AG08396 (cell line): Measurements from ENCODE around the gene EIF2B4.
"Not testable (repeated sequence)": the region's sequence is repeated elsewhere in the genome, so short reads cannot be mapped to it uniquely, and the experiment has no call there.

ENCODE experiments used
- DNase-seq: peaks from one replicate; pipeline ENCODE4 v3.0.0; 2012; ENCODE audit warnings: low spot score, mixed read lengths

The EIF2B4 gene

DNA sequence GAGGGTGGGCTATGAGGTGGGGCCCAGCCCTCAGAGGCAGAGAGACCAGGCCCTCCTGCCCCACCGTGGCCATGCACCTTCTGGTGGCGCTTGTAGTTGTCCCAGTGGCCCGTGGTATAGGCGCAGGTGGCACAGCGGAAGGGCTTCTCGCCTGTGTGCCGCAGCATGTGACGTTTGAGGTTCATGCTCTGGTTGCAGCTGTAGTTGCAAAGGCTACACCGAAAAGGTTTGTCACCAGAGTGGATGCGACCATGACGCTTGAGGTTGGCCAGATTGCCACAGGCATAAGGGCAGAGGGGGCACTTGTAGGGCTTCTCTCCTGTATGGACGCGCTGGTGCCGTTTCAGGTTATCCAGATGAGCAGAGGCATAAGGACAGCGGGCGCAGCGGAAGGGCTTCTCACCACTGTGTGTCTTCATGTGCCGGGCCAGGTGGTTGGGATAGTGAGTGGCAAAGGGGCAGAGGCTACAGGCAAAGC lies 7.5 kb upstream of the EIF2B4 start:
- DNase-seq: no peak

DNA sequence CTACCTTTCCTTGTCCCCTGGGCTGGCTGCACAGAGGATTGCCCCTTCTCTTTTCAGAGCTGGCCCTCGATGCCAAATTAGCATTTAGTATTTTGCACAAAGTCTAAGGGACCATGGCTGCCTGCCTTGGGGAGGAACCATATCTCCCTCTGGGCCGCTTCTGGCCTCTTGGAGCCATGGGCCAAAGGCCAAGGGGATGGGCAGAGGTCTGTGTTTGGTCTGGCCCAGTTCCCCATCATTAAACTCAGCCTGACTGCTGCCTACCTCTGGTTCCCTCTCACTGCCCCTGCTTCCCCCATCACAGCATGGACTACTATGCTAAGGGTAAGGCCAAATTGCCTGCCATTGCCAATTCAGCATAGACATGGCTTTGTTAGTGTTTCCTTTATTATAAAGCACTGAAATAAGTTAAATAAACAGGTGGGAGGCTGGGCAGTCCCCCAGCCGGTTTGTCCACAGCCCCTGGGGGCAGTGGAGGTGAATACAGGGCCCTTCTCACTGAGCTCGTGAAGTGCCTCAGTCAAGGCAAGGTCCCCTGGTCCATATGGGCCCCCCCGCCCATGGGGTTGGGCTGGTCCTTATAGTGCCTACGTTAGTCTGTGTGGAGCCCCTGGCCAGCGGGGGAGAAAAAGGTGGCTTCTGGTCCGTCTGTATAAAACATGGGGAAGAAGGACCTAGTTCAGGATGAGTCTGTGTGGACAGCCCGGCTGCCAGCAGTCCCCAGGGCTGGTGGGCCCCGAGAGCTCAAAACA lies 6.9 kb upstream of the EIF2B4 start:
- no peak for DNase-seq

DNA sequence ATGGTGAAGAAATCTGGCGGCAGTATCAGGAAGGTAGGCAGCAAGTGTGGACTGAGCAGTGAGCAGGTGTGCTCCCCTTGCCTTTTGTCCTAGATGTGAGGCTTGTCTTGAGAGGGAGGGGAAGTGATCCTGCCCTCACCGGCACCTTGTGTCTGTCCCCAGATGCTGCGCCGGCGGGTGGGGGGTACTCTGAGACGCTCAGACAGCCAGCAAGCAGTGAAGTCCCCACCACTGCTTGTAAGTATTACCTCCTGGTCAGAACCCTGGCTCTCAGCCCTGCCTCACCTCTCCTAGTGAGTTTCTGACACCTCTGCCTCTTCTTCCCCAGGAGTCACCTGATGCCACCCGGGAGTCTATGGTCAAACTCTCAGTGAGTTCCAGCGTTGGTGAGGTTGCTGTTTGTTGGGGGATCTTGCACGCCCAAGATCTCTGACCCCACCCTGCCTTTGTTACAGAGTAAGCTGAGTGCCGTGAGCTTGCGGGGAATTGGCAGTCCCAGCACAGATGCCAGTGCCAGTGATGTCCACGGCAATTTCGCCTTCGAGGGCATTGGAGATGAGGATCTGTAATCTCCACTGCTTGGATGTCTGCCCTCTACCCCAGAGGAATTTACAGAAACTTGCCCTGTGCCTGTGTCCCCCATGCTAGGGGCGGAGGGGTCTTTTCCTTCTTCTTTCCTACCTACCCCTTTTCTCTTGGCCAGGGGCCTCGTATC lies 6.2 kb upstream of the EIF2B4 start:
- DNase-seq: no peak

DNA sequence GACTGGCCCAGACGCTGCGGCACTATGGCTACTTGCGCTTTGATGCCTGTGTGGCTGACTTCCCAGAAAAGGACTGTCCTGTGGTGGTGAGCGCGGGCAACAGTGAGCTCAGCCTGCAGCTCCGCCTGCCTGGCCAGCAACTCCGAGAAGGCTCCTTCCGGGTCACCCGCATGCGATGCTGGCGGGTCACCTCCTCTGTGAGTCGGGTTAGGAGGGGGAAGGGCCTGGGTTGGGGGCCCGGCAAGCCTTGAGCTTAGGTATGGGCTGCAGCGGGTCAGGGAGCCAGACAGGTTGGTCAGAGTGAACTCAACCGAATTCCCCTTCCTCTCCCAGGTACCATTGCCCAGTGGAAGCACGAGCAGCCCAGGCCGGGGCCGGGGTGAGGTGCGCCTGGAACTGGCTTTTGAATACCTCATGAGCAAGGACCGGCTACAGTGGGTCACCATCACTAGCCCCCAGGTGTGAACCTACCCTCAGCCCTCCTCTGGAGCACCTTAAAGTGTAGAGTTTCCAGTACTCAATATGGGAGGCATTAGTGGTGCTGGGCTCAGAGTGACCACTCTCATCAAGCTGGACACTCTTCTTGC lies 5.5 kb upstream of the EIF2B4 start:
- no peak for DNase-seq

DNA sequence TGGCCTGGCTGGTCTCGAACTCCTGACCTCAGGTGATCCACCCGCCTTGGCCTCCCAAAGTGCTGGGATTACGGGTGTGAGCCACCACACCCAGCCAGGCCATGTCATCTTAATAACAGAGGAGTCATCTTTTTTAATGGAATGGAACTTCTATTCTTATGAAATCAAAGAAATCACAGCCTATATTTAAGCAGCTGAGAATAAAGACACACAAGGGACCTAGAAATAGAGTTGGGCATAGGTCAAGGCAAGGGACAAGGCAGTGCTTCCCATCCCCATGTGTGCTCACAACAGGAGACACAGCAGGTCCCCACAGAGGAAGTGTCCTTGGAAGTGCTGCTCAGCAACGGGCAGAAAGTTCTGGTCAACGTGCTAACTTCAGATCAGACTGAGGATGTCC lies 3.4 kb upstream of the EIF2B4 start:
- DNase-seq: no peak

DNA sequence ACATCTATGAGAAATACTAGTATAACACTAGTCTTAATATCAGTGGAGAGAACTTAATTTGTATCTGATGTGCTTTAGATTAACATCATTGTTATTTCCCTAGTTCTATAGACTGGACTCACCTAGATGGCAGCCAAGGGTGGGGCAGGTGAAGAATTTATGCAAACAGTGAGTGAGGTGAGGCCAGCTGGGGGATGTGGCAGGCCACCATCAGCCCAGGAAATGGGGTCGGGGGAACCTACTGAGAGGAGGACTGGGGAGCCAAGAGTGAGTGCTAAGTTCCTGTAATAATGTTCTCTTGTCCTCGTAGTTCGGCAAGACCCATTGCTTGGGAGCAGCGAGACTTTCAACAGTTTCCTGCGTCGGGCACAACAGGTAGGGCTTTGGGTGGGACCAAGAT lies 2.8 kb upstream of the EIF2B4 start:
- DNase-seq: no peak

DNA sequence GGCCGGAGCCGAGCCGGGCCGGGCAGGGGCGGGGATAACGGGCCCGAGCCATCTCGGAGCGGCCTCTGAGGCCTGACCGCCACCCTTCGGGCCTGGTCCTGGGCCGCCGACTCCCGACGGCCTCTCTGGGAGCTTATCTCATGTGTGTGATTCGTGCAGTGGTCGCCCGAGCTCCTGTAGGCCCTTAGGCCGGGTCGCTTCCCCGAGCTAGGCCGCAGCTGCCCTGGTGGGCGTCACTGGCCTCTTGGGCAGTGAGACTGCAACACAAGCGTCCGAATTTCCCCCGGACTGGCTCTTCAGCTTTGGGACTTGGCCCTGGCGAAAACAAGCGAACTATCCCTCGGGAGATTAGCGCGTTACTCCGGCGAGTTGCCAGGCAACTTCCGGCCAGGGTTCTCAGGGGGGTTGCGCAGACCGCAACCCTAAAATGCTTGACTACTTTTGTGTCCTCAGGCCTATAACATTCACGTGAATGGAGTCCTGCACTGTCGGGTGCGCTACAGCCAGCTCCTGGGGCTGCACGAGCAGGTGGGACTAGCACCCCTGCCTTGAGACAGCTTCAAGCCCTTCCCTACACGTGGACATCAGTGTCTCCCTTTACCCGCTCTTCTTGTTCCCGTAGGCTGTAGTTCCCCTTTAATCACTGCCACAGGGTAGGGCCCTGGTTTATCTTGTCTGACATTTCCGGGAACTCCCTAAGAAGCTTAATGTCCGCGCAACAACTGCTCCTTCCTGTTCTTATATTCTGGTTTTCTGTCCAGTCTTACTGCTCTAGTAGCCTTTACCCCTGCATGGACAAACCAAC lies 880 bp upstream of the EIF2B4 start:
- peak; percentile 28 for DNase-seq

DNA sequence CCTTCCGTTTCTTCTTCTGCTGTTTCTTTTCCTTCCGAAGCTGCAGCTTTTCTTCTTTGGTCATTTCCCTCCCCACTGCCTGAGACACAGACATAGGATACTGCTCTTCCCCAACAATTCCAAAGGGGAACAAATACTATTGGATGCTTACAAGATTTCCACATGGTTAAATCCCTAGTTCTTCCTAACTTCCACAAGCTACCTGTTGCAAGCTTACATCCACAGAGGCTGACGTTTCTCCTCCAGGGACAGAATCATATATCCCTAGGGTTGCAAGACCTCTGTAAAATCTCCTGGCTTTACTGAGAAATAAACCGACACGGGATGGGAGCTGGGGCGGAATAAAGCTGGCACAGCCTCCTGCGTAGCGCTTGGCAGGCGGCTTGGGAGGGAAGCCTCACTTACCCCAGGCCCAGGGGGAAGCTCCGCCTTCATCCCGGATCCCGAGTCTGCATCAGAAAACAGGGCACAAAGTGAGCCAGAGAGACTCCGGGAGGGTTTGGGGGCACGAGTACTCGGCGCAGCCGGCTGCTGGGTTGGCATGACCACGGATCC lies 590 bp downstream of the EIF2B4 start:
- peak; percentile 84 for DNase-seq

DNA sequence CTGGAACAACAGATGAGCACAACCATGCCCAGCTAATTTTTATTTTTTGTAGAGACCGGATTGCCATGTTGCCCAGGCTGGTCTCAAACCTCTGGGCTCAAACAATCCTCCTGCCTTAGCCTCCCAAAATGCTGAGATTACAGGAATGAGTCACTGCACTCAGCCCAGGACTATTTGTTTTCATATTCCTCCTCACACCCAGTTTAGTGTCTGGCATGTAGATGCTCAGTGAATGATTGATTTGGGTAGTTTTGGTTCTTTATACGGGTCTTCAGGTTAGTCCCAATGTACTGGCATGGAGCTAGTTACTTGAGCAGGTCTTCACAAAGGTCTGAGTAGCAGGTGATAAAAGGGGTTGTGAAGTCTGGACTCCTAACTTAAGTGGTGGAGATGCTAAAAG lies 6.2 kb downstream of the EIF2B4 start:
- DNase-seq: no peak

DNA sequence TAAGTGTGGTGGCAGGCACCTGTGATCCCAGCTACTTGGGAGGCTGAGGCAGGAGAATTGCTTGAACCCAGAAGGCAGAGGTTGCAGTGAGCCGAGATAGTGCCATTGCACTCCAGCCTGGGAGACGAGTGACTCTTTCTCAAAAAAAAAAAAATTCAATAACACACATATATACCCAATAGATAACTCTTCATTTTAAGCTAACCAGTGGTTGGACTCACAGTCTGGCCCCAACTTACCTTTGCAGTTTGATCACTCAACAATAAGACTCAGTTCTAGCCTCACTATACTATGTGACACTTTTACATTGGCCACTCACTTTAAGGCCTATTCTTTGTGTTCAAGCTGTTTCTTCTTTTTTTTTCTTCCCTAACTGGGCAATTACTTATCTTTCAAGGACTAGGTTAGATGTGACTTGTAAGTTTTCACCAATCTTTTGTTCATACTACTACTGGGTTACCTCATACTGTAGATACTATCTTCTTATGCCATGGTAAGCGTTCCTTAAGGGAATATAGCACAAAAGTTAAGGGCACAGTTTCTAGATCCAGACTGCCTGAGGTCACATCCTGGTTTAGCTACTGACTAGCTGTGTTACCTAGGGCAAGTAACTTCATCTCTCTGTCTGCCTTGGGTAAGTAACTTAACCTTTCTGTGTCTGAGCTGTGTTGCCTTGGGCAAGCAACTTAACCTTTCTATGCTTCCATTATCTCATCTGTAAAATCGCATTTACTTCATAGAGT lies 7.3 kb downstream of the EIF2B4 start:
- no peak for DNase-seq

DNA sequence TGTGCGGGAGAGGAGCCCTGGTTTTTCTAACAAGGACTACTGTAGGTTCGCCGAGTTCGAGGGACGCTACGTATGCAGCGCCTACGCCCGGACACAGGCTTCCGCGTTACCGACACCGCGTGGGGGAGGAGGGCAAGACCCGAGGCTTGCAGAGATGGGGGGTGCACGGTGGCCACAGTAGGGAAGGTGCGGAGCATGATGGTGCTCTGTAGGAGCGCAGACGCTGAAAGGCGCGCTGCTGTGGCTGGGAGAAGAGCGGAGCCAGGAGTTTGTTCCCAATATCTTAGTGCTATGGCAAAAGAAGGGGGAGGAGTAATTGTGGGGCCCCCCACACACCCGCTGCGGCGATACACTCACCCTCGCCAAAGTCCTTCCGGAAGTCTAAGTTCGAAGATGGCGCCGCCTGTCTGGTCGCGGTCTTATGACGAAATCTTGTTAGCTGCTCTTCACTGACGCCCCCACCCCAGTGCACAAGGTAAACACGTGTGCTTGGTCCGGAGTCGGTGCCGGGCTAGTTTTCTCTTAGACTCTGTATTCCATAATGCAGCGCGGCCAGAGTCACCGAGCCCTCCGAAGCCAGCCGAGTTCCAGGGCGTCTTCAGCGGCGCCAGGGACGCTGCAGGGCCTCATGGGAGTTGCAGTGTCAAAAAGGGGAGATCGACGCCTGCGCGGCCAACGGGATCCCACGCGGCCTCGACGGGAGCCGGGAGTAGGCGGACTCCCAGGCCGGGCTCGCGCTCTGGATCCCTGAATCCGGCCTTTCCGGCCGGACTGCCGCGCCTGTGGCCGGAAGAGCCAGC lies 13.6 kb downstream of the EIF2B4 start, which contains the start of gene GTF3C2:
GTF3C2 (minus strand) TSS at position 383 of the 800 bp plus-strand sequence. CDS start 13,210 bp downstream, outside the sequence.
- DNase-seq: peak; percentile 94

DNA sequence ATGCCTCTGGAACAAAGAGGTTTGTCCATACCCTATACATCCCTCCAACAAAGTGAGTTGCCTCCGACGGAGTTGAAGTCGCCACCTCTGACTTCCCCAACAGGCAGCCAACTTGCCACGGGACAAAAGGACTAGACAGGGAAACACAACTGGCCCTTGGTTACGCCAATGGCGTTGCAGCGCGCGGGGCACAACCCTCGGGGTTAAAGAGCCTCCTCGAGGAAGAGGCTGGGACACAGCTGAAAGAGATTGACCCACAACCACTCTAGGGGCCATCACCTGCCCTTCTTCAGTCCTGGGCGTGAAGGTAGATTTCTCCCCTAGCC lies 14.1 kb downstream of the EIF2B4 start:
- DNase-seq: peak; percentile 53

DNA sequence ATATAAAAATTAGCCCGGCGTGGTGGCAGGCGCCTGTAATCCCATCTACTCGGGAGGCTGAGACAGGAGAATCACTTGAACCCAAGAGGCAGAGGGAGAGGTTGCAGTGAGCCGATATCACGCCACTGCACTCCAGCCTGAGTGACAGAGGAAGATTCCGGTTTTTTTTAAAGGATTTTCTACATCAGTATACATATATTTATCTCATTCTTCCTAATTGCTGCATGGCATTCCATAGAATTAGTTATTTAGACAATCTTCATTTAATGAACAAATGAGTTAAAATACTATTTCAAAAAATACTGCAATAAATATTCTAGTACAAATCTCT lies 15.6 kb downstream of the EIF2B4 start:
- no peak for DNase-seq

DNA sequence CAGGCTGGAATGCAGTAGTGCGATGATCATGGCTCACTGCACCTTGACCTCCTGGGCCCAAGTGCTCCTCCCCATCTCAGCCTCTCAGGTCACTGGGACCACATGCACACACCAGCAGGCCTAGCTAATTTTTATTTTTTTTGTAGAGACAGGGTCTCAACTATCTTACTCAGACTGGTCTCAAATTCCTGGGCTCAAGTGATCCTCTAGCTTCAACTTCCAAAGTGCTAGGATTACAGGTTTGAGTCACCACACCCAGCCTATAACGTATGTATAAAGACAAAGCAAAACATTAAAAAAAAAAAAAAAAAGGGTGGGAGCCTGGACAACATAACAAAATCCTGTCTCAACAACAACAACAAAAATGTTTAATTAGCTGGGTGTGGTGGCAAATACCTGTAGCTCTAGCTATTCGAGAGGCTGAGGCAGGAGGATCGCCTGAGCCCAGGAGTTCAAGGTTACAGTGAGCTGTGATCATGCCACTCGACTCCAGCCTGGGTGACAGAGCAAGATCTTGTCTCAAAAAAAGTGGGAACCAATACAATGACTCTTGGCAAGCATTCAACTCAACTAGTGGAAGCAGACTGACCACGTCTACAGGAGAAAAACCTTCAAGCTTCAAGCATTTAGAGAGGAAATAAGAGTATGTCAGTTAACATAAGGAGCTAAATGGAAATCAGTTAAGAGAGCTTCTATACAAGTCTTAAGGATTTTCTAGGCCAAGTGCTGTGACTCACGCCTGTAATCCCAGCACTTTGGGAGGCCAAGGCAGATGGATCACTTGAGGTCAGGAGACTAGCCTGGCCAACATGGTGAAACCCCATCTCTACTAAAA lies 16.2 kb downstream of the EIF2B4 start:
- DNase-seq: no peak

DNA sequence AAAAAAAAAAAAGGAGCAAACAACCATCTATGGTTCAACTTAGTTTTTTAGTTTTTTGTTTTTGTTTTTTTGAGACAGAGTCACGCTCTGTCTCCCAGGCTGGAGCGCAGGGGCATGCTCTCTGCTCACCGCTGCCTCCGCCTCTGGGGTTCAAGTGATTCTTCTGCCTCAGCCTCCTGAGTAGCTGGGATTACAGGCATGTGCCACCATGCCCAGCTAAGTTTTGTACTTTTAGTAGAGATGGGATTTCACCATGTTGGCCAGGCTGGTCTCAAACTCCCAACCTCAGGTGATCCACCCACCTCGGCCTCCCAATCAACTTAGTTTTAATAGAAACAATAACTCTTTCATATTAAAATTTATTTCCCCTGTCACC lies 16.8 kb downstream of the EIF2B4 start:
- DNase-seq: not testable (repeated sequence)

DNA sequence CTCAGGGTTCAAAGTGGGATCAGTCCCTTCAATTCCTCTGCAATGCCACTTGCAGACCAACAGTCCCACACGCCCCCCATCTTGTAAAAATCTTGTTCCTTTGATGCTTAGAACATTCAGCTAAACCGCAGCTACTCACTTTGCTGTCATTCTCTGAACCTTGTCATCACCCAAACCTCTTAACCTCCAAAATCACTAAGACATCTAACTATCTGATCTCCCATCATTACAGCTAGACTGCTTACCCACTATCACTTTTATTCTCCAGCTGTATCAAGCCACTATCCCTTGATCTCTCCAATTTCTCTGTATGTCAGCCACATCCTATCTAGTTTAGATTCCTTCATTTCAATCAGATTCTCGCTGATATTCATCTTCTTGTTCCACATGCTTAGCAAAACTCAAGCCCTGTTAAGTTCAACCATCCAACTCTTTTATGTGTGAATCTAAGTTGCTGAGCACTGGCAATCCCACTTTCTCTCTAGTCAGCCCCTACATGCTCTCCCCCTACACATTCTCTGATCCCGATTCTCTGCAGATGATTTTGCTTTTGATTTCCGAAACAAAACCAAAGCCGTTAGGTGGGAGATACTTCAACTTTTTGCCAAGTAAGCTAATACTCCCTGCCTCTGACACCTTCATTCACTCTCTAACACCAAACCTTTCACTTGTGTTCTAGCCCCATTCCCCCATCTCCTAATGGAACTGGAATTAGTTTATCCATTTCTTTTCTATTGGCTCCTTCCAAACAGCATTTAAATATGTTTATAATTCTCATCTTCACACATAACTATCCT lies 18.1 kb downstream of the EIF2B4 start:
- no peak for DNase-seq

DNA sequence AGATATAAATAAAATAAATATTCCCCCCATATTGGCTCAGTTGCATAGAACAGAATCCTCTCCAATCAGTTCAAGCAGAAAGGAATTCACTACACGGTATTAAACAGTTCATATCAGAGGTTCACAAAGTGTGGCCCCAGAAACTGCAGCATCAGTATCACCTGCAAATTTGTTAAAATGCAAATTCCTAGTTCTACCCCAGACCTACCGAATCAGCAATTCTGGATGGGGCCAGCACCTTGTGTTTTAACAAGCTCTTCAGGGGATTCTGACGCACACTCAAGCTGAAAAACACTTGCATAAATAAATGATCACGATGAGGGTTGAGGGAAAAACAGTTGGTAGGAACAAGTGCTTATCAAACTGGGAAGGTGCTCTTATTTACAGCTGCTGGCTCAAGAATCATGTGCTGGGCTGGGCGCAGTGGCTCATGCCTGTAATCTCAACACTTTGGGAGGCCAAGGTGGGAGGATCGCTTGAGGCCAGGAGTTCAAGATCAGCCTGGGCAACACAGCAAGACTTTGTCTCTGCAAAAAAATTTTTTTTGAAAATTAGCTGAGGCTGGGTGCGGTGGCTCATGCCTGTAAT lies 19.9 kb downstream of the EIF2B4 start:
- DNase-seq: no peak

DNA sequence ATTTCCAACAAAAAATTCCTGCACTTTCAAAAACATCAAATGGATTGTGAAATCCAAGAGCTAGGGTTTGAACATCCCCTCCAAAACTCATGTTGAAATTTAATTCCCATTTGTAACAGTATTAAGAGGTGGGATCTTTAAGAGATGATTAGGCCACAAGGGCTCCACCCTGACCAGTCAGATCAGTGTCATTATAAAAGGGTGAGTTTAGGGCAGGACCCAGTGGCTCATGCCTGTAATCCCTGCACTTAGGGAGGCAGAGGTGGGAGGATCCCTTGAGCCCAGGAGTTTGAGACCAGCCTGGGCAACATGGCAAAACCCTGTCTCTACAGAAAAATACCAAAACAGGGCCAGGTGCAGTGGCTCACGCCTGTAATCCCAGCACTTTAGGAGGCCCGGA lies 22.5 kb downstream of the EIF2B4 start:
- DNase-seq: no peak

DNA sequence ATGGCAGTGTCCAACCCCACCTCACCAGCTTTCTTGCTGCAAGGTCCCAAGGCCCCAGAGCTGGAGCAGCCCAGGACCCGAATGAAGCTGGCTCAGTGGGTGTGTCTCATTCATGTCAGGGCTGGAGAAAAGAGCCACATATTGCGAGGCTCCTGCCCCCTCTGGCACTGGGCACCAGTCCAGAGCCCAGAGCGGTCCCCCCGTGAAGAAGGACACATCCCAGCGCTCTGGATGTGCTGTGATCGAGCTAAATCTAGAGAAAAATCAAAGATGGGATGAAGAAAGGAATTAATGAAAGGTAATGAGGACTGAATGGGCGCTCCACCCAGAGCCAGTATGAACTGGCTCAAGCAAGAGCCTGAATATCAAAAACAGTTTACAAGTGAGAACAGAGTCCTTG lies 34.0 kb downstream of the EIF2B4 start:
- no peak for DNase-seq
